Stimulated activated naive CD4-positive, alpha-beta T cell treated with Interleukin-2 at 50 U/mL for 16 hours (primary cell): ENCODE results near the gene SDCCAG8.

Experiments
- DNase-seq: peaks from one replicate; lab custom pipeline; 2025; lab: John Stamatoyannopoulos, UW

The SDCCAG8 gene

GRCh38 chr1:243455760-243456651, 200.2 kb downstream of the SDCCAG8 start:
- DNase-seq, result no peak

- DNase-seq, result no peak
Observed at GRCh38 chr1:243457363-243457982, 201.6 kb downstream of the SDCCAG8 start.

GRCh38 chr1:243459059-243459458, 203.2 kb downstream of the SDCCAG8 start:
- no peak for DNase-seq

GRCh38 chr1:243461700-243462099, 205.9 kb downstream of the SDCCAG8 start:
- no peak for DNase-seq

DNA sequence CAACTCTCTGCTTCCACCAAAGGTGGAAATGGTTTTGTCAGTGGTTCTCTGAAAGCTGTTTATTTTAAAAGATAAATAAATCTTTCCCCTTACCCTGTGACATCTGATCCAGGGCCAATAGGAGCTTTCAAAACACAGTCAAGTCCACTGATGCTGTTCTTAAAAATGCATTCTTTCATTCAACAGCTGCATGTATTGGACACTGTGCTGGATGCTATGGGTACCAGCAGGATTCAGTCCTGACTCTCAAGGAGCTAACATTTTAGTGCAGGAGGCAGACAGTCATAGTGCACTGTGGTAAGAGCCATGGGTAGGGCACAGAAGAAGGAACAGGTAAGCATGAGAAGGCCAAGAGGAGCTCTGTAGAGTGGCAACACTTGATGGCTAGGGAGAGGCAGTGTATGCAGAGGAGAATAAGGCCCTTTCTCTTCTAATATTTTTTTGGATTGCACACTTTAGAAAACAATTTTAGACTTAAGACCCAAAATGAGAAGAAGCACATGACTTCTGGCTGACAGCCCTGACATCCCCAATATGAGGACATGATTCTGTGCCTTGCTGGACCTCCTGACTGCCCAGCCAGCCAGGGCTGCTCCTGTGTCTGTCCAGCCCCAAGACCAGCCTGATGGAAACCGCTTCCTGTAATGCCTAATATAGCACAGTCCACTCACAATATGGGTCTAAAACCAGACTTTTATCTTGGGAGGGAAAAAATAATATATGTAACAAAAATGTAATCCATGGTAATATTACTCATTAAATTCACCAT, 207.3 kb downstream of the SDCCAG8 start:
- no peak for DNase-seq

- no peak for DNase-seq
Observed at GRCh38 chr1:243465081-243465480, 209.2 kb downstream of the SDCCAG8 start.

GRCh38 chr1:243465738-243466137, 209.9 kb downstream of the SDCCAG8 start:
- DNase-seq, result no peak

- no peak for DNase-seq
Observed at GRCh38 chr1:243469497-243469896, 213.7 kb downstream of the SDCCAG8 start.

- DNase-seq, result no peak
Observed at GRCh38 chr1:243470502-243470901, 214.7 kb downstream of the SDCCAG8 start.

- no peak for DNase-seq
Observed at GRCh38 chr1:243471026-243471685, 215.3 kb downstream of the SDCCAG8 start.

DNA sequence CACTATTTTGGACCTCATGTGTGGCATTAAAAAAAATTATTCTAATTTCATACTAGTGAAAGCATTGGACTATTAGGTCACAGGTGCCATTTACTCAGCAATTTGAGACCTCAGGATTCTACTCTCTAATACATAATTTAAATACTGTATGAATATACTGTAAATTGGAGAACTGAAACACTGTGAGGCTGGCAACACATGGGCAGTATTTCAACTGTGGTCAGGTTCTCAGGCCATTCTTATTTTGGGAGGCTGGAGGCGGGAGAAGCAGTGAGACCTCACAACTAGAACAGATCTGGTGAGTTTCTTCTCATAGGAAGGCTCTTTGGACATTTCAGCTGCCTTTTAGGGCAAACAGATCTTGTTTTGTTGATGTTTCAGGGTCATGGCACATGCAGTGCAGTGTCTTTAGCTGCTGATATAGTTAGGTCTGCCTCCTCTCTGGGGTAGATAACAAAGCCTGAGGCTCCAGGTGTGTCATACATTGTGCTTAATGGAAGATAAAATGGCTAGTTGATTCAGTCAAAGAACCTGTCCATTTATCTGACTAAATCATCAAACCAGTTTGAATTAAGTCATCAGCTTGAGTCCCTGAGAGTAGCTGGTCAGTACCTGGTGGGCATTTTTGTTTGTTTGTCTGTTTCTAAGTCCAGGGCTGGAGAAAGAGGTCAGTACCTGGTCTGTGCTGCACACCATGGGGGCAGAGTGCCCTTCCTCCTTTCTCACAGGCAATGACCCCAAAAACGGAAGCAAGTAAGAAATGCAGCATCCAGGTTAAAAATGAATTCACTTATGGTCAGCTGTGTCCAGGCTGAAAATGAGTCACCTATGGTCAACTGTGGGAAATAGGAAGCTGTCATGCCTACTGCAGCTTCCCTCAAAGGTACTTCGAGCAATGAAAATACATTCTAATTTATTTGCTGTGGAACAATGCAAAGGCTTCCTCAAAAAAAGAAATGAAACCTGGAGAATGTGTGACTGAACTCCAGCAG, 216.2 kb downstream of the SDCCAG8 start:
- no peak for DNase-seq

DNA sequence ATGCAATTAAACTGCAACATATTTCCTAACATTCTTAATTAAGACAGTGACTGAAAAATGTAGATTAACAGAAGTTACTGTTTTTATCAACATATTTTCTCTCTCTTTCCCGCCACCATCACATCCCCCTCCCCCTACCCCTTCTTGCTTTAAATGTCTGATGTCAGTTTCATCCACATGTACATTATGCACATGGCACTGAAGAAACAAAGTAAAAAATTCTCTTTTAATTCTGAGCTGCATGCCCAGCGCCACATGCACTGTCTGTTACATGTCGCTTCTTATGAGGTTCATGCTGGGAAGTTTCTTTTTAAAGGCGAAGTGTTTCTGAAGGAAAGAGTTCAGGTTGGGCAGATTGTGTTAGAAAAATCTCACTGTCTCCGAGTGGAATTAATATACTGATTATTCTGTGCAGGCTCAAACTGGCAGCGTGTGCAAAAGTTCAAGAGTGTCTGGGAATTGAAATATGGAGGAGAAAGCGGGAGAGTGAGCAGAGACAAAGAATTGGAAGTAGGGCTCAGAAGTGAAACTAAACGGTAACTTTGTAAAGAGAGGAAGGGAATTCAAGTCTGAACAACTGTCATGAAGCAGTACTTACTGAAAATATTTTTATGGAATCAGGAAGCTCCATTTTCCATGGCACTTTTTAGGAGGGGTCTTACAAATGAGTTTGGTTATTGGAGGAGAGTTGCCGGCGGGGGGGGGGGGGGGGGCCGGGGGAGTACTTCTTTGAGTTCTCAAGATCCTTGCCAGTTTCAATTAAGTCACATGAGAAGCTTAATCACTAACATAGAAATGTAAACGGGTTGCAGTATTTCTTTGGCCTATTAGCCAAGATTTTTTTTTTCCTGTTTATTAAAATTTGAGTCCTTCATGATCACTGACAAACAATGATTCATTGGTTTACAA, 217.6 kb downstream of the SDCCAG8 start:
- no peak for DNase-seq

- DNase-seq, result no peak
Observed at GRCh38 chr1:243474136-243474881, 218.5 kb downstream of the SDCCAG8 start.

- DNase-seq, result no peak
Observed at GRCh38 chr1:243474906-243475305, 219.1 kb downstream of the SDCCAG8 start.

DNA sequence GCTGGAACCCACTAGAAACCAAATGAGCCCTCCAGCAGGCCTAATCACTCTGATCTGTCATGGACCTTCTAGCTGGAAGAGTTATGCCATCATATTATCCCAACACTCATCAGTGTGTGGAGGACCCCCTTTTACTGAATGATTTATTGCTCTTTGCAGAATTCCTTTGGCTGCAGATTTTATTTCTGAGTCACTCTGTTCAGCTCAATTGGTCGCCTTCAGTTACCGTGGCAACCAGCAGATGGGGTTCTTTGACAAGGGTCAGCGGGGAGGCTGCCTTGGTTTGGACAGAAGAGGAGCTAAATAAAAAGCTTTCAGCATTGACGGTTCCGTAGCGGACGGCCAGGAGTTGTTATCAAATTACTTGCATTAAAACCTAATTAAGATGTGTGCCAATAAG, 220.1 kb downstream of the SDCCAG8 start:
- no peak for DNase-seq

- no peak for DNase-seq
Observed at GRCh38 chr1:243477731-243478290, 222.0 kb downstream of the SDCCAG8 start.

GRCh38 chr1:243481101-243481500, 225.3 kb downstream of the SDCCAG8 start:
- DNase-seq, result no peak

- DNase-seq, result no peak
Observed at GRCh38 chr1:243482141-243483022, 226.5 kb downstream of the SDCCAG8 start.
